GM19043 (cell line): Measurements from ENCODE around the gene ANKRD28.

Experiments used
- ATAC-seq: cut with Tn5 transposase; IDR thresholded peaks from one replicate; pipeline ENCODE4 v1.9.1; 2021; ENCODE audit warnings: low read depth; ENCODE audit not compliant: unreplicated experiment

The ANKRD28 gene

GRCh38 chr3:15676259-15676658, 121.5 kb downstream of the ANKRD28 start:
- ATAC-seq: no peak

GRCh38 chr3:15673536-15673935, 124.2 kb downstream of the ANKRD28 start:
- no peak for ATAC-seq

- no peak for ATAC-seq
Measured at GRCh38 chr3:15667484-15667883, 130.3 kb downstream of the ANKRD28 start.

- no peak for ATAC-seq
Measured at GRCh38 chr3:15666277-15666676, 131.5 kb downstream of the ANKRD28 start.

- no peak for ATAC-seq
Measured at GRCh38 chr3:15665510-15666150, 132.1 kb downstream of the ANKRD28 start.

- ATAC-seq: no peak
Measured at GRCh38 chr3:15664144-15664543, 133.6 kb downstream of the ANKRD28 start.

- ATAC-seq: no peak
Measured at GRCh38 chr3:15660055-15660935, 137.5 kb downstream of the ANKRD28 start.

- ATAC-seq: no peak
Measured at GRCh38 chr3:15659254-15659975, 138.4 kb downstream of the ANKRD28 start.

GRCh38 chr3:15657016-15657415, 140.8 kb downstream of the ANKRD28 start:
- ATAC-seq: no peak

- no peak for ATAC-seq
Measured at GRCh38 chr3:15656342-15656741, 141.4 kb downstream of the ANKRD28 start.

- ATAC-seq: no peak
Measured at GRCh38 chr3:15654891-15655290, 142.9 kb downstream of the ANKRD28 start.

- no peak for ATAC-seq
Measured at GRCh38 chr3:15654127-15654526, 143.7 kb downstream of the ANKRD28 start.

GRCh38 chr3:15653321-15653720, 144.5 kb downstream of the ANKRD28 start:
- ATAC-seq: no peak

- ATAC-seq: no peak
Measured at GRCh38 chr3:15651396-15651795, 146.4 kb downstream of the ANKRD28 start.

- no peak for ATAC-seq
Measured at GRCh38 chr3:15649858-15650257, 147.9 kb downstream of the ANKRD28 start.

- ATAC-seq: no peak
Measured at GRCh38 chr3:15649341-15649740, 148.4 kb downstream of the ANKRD28 start.

GRCh38 chr3:15647611-15648167, 150.1 kb downstream of the ANKRD28 start:
- ATAC-seq: peak; percentile 94

- no peak for ATAC-seq
Measured at GRCh38 chr3:15646851-15647511, 150.8 kb downstream of the ANKRD28 start.

- ATAC-seq: no peak
Measured at GRCh38 chr3:15645740-15646501, 151.9 kb downstream of the ANKRD28 start.

GRCh38 chr3:15645246-15645645, 152.5 kb downstream of the ANKRD28 start:
- ATAC-seq: no peak
